ENCODE data around the gene XYLT1. TPM values are rescaled to one million over a fixed set of nuclear protein-coding genes. Genes with fewer than 3 reads are reported as not detected.

The XYLT1 gene
- total RNA-seq, 1 donor from 2014 or later, result 27.3 TPM

DNA sequence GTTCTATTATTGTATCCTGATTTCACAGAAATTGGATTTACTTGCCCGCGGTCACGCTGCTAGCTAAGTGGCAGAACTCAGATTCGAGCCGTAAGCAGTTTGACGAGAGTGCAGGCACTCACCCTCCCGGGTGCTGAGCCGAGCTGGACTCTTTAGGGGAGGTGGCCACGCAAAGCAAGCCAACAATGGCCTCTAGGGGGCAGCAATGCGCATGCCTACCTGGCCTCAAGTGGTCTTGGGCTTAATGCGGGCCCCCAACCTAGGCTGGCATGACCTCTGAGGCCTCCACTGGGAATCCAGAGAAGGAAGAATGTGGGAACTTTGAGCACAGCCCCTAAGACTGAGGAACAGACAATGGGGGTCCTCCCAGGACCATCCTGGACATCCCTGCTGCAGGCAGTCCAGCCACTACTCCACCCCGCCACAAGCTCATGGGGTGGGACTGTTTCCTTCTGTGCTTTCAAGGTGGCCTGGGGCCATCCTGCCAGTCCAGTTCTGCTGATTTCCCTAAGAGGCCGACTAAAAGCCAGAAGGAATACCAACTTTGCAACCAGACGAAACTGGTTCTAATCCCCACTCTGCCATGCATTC is 276.5 kb downstream of the XYLT1 start:
- H3K27me3 ChIP-seq, result no peaks in the 10 kb centered on the region
- TF ChIP-seq POLR2A (IDR thresholded peaks at IDR 0.05) (no peak), CTCF (IDR thresholded peaks at IDR 0.05) (peak; percentile 15 to 46 (median 41)), POLR2AphosphoS5 (IDR thresholded peaks at IDR 0.05; ENCODE audit: insufficient read depth in 1 of 2, low read depth in 1 of 2) (no peak)
- intact Hi-C loops (cut with DNase I), result no loop called here
- no peak for DNase-seq (ENCODE audit: extremely low spot score in 2 of 2)
- peaks cover 0 to 26% of the 10 kb centered on the region in 2 donors for H3K36me3 ChIP-seq
- H3K4me1 ChIP-seq, result no peaks in the 10 kb centered on the region
- no peak overlapping the region for H3K27ac ChIP-seq
- H3K4me3 ChIP-seq, result no peak overlapping the region
- H3K9me3 ChIP-seq, result no peaks in the 10 kb centered on the region

- Histone ChIP-seq H3K27ac (no peak overlapping the region), H3K27me3 (no peaks in the 10 kb centered on the region), H3K4me1 (no peaks in the 10 kb centered on the region), H3K4me3 (no peak overlapping the region), H3K36me3 (peaks cover 0 to 21% of the 10 kb centered on the region in 2 donors), H3K9me3 (no peaks in the 10 kb centered on the region)
- no peak for DNase-seq (ENCODE audit: extremely low spot score in 2 of 2)
- TF ChIP-seq POLR2AphosphoS5 (IDR thresholded peaks at IDR 0.05; ENCODE audit: insufficient read depth in 1 of 2, low read depth in 1 of 2) (no peak), POLR2A (IDR thresholded peaks at IDR 0.05) (no peak), CTCF (IDR thresholded peaks at IDR 0.05) (no peak)
- intact Hi-C loops (cut with DNase I), result no loop called here
These were observed 277.1 kb downstream of the XYLT1 start for GRCh38 chr16:17193566-17194100.

DNA sequence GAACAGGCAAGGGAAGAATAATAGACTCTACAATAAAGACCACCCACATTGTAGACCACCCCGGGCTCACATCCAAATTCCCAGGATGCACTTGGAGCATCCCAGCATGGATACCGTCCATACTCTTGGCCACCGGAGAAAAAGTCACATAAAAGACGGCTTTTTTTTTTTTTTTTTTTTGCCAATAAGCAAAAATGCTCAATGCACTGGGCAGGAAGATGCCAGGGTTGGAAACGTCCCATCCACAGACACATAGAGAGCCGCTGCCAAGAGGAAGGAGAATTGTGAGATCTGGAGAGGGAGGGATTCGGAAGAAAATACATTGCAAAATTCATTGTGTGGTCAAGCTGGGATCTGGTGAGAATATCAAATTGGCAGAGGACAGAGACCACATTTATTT is 286.7 kb downstream of the XYLT1 start:
- Histone ChIP-seq H3K4me1 (no peaks in the 10 kb centered on the region), H3K9me3 (no peaks in the 10 kb centered on the region), H3K36me3 (no peaks in the 10 kb centered on the region), H3K27ac (no peak overlapping the region), H3K4me3 (no peak overlapping the region), H3K27me3 (no peaks in the 10 kb centered on the region)
- intact Hi-C loops (cut with DNase I), result no loop called here
- no peak for DNase-seq (ENCODE audit: extremely low spot score in 2 of 2)
- TF ChIP-seq CTCF (IDR thresholded peaks at IDR 0.05) (no peak), POLR2AphosphoS5 (IDR thresholded peaks at IDR 0.05; ENCODE audit: insufficient read depth in 1 of 2, low read depth in 1 of 2) (no peak), POLR2A (IDR thresholded peaks at IDR 0.05) (no peak)

GRCh38 chr16:17177959-17178905 is 292.5 kb downstream of the XYLT1 start:
- H3K27me3 ChIP-seq, result no peaks in the 10 kb centered on the region
- peaks cover 9% of the 10 kb centered on the region for H3K4me1 ChIP-seq
- no peak for DNase-seq (ENCODE audit: extremely low spot score in 2 of 2)
- no peak overlapping the region for H3K27ac ChIP-seq
- intact Hi-C loops (cut with DNase I), result no loop called here
- no peaks in the 10 kb centered on the region for H3K9me3 ChIP-seq
- no peaks in the 10 kb centered on the region for H3K36me3 ChIP-seq
- H3K4me3 ChIP-seq, result no peak overlapping the region
- TF ChIP-seq CTCF (IDR thresholded peaks at IDR 0.05), result no peak
- TF ChIP-seq POLR2AphosphoS5 (IDR thresholded peaks at IDR 0.05; ENCODE audit: insufficient read depth in 1 of 2, low read depth in 1 of 2), result no peak

Measured in vagina (tissue), 2 donors.